PC-3 (cell line): Measurements from ENCODE around the gene PTPRB. TPM values are rescaled to one million over a fixed set of nuclear protein-coding genes. Genes with fewer than 3 reads are reported as not detected.

Experiments
- ATAC-seq: fragments of 200-7000 bp; cut with Tn5 transposase; 2 replicates; pipeline ENCODE4 v1.9.1; 2020; ENCODE audit warnings: mild to moderate bottlenecking, moderate library complexity
- BruUV-seq: library from RNA; stranded (reverse); fragments of 400-500 nt; replicated peaks from 2 replicates; lab custom pipeline; 2021; lab: Mats Ljungman, UMichigan
- CTCF ChIA-PET: fragments of 300-600 bp; sonication (Branson Sonifier 250); formaldehyde crosslinking; loops from one replicate; lab custom pipeline; 2022; ENCODE audit warnings: antibody characterized with exemption; lab: Charles Lee
- POLR2A ChIA-PET: fragments of 300-600 bp; sonication (Branson Sonifier 250); formaldehyde crosslinking; loops from one replicate; lab custom pipeline; 2022; ENCODE audit warnings: antibody characterized with exemption; ENCODE audit not compliant: unreplicated experiment; lab: Charles Lee
- DNase-seq: peaks from one replicate; pipeline ENCODE4 v3.0.0-alpha.2; 2015
- H2AFZ ChIP-seq: fragments of 300-600 bp; sonication (generic); 2 replicates; pipeline ENCODE4 v1.6.0; 2016; ENCODE audit warnings: antibody characterized with exemption, low read length
- H3F3A ChIP-seq: fragments of 300-600 bp; sonication (generic); one replicate; pipeline ENCODE4 v1.6.0; 2017; ENCODE audit warnings: antibody characterized with exemption, low read length, control low read depth, mild to moderate bottlenecking; ENCODE audit not compliant: unreplicated experiment
- H3K27ac ChIP-seq: fragments of 300-600 bp; sonication (generic); 2 replicates; pipeline ENCODE4 v1.5.1; 2016; ENCODE audit warnings: mild to moderate bottlenecking, low read length
- H3K27me3 ChIP-seq: fragments of 300-600 bp; sonication (generic); 2 replicates; pipeline ENCODE4 v1.6.1; 2016; ENCODE audit warnings: low read length, mixed read lengths
- H3K36me3 ChIP-seq: fragments of 300-600 bp; sonication (generic); 2 replicates; pipeline ENCODE4 v1.6.1; 2016; ENCODE audit warnings: low read depth, mixed run types, low read length, mixed read lengths
- H3K4me1 ChIP-seq: fragments of 300-600 bp; sonication (generic); 2 replicates; pipeline ENCODE4 v1.5.1; 2016; ENCODE audit warnings: low read length; ENCODE audit not compliant: insufficient read depth
- H3K4me2 ChIP-seq: fragments of 300-600 bp; sonication (generic); 2 replicates; pipeline ENCODE4 v1.6.0; 2016; ENCODE audit warnings: low read length
- H3K4me3 ChIP-seq: fragments of 300-600 bp; sonication (generic); 2 replicates; pipeline ENCODE4 v1.5.1; 2016; ENCODE audit warnings: mild to moderate bottlenecking, low read length, mixed read lengths
- H3K79me2 ChIP-seq: fragments of 300-600 bp; sonication (generic); 2 replicates; pipeline ENCODE4 v1.6.1; 2017; ENCODE audit warnings: low read length, mixed read lengths
- H3K9ac ChIP-seq: fragments of 300-600 bp; sonication (generic); 2 replicates; pipeline ENCODE4 v1.6.0; 2016; ENCODE audit warnings: mild to moderate bottlenecking, low read length
- H3K9me2 ChIP-seq: fragments of 300-600 bp; sonication (generic); replicated peaks from 2 replicates; pipeline ENCODE4 v1.6.1; 2016; ENCODE audit warnings: mixed run types, low read length, mixed read lengths
- H3K9me3 ChIP-seq: fragments of 300-600 bp; sonication (generic); 2 replicates; pipeline ENCODE4 v1.6.1; 2016; ENCODE audit warnings: low read length, mixed read lengths
- H4K20me1 ChIP-seq: fragments of 300-600 bp; sonication (generic); 2 replicates; pipeline ENCODE4 v1.6.1; 2016; ENCODE audit warnings: low read length, mixed read lengths
- EZH2 ChIP-seq: fragments of 300-600 bp; sonication (generic); IDR thresholded peaks from one replicate; pipeline ENCODE4 v1.6.1; 2017; ENCODE audit warnings: antibody characterized with exemption, mild to moderate bottlenecking, low read length; ENCODE audit not compliant: unreplicated experiment
- EZH2phosphoT487 ChIP-seq: fragments of 300-600 bp; sonication (generic); IDR thresholded peaks from 2 replicates; pipeline ENCODE4 v1.6.1; 2018; ENCODE audit warnings: mild to moderate bottlenecking, antibody characterized with exemption, low read length, borderline replicate concordance
- intact Hi-C: fragments of 100-400 bp; cut with micrococcal nuclease; formaldehyde crosslinking; loops from 2 replicates; pipeline ENCODE4 v1.9.0; 2023
- total RNA-seq: library from RNA; depleted of rRNA; stranded (reverse); fragments of >200 nt; gene quantifications from 2 replicates; pipeline ENCODE4 v1.2.3, GENCODE V29; 2014
- TF ChIP-seq, protein P1 (sequence below): fragments of 300-600 bp; sonication (generic); conservative IDR thresholded peaks from 2 replicates; pipeline ENCODE4 v1.5.1; 2017; ENCODE audit warnings: antibody characterized with exemption, low read depth, mild to moderate bottlenecking, low read length

PTPRB gene
- total RNA-seq, 1 experiment from 2014 or later: 0.66 TPM

DNA sequence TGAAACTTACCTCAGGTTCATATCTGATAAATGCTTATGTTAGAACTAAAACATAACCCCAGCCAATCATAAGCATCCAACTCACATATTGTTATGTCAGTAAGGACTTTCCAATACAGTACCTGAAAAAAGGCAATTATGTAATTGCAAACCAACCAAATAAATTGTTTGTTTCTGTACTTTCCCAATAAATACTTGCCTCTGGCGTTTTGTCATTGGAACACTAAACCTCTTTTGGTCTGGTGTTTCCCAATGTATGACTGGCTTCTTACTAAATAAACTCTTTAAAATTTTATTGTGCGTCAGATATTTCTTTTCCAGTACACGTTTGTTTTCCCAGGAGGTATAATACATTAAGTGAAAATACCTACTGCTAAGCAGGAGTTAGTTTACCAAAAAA, 6.7 kb upstream of the PTPRB start:
- no peak overlapping the region for H3K4me3 ChIP-seq
- peak; percentile 37 for ATAC-seq
- BruUV-seq: no TSS peak
- no peaks in the 10 kb centered on the region for H3K9me2 ChIP-seq
- H3F3A ChIP-seq: peaks cover 16% of the 10 kb centered on the region
- intact Hi-C loops: no loop called here
- H3K27ac ChIP-seq: peak overlapping the region; percentile 99
- no peak overlapping the region for H2AFZ ChIP-seq
- CTCF ChIA-PET: no interaction called here
- no peaks in the 10 kb centered on the region for H4K20me1 ChIP-seq
- H3K4me1 ChIP-seq: peaks cover 72% of the 10 kb centered on the region
- TF ChIP-seq EZH2 (no peak), EZH2phosphoT487 (no peak)
- TF ChIP-seq, protein P1, sequence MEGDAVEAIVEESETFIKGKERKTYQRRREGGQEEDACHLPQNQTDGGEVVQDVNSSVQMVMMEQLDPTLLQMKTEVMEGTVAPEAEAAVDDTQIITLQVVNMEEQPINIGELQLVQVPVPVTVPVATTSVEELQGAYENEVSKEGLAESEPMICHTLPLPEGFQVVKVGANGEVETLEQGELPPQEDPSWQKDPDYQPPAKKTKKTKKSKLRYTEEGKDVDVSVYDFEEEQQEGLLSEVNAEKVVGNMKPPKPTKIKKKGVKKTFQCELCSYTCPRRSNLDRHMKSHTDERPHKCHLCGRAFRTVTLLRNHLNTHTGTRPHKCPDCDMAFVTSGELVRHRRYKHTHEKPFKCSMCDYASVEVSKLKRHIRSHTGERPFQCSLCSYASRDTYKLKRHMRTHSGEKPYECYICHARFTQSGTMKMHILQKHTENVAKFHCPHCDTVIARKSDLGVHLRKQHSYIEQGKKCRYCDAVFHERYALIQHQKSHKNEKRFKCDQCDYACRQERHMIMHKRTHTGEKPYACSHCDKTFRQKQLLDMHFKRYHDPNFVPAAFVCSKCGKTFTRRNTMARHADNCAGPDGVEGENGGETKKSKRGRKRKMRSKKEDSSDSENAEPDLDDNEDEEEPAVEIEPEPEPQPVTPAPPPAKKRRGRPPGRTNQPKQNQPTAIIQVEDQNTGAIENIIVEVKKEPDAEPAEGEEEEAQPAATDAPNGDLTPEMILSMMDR: no peak
- no peaks in the 10 kb centered on the region for H3K79me2 ChIP-seq
- no peaks in the 10 kb centered on the region for H3K9me3 ChIP-seq
- H3K4me2 ChIP-seq: peak overlapping the region; percentile 79
- peak overlapping the region; percentile 87 for H3K9ac ChIP-seq
- H3K27me3 ChIP-seq: no peaks in the 10 kb centered on the region
- H3K36me3 ChIP-seq: no peaks in the 10 kb centered on the region
- DNase-seq: peak; percentile 97
- POLR2A ChIA-PET: no interaction called here

DNA sequence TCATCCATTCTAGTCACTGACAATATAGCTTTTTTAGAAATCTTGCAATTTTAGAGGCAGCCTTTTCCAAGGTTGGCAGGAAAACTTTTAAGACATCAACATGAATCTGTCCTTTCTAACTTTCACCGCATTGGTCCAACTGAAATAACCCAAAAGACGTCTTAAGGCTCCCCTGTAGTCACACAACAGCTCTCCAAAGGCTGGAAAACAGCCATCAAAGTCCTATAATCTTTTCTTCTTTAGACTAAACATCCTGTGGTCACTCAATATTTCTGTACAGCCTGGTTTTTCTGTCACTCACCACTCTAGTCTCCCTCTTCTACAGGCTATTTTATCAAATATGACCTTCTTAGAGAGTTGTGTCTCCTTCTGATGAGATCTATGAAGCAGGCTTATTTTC, 4.5 kb upstream of the PTPRB start:
- H4K20me1 ChIP-seq: no peaks in the 10 kb centered on the region
- H3K9me3 ChIP-seq: no peaks in the 10 kb centered on the region
- intact Hi-C loops: no loop called here
- H3K4me2 ChIP-seq: no peak overlapping the region
- CTCF ChIA-PET: no interaction called here
- H3K9me2 ChIP-seq: no peaks in the 10 kb centered on the region
- H2AFZ ChIP-seq: no peak overlapping the region
- H3K4me1 ChIP-seq: peaks cover 65% of the 10 kb centered on the region
- no TSS peak for BruUV-seq
- peaks cover 13% of the 10 kb centered on the region for H3F3A ChIP-seq
- H3K79me2 ChIP-seq: no peaks in the 10 kb centered on the region
- DNase-seq: no peak
- H3K36me3 ChIP-seq: no peaks in the 10 kb centered on the region
- no peak for TF ChIP-seq EZH2
- TF ChIP-seq, protein P1: no peak
- TF ChIP-seq EZH2phosphoT487: no peak
- no peak overlapping the region for H3K4me3 ChIP-seq
- no peak overlapping the region for H3K9ac ChIP-seq
- H3K27ac ChIP-seq: no peak overlapping the region
- POLR2A ChIA-PET: no interaction called here
- no peak for ATAC-seq
- no peaks in the 10 kb centered on the region for H3K27me3 ChIP-seq

GRCh38 chr12:70640901-70641300, 3.7 kb upstream of the PTPRB start:
- ChIA-PET CTCF (no interaction called here), POLR2A (no interaction called here)
- Histone ChIP-seq H3K4me1 (peaks cover 59% of the 10 kb centered on the region), H3K36me3 (no peaks in the 10 kb centered on the region), H3K9me3 (no peaks in the 10 kb centered on the region), H2AFZ (no peak overlapping the region), H3F3A (peaks cover 7% of the 10 kb centered on the region), H3K27me3 (no peaks in the 10 kb centered on the region), H4K20me1 (no peaks in the 10 kb centered on the region), H3K4me2 (no peak overlapping the region), H3K79me2 (no peaks in the 10 kb centered on the region), H3K27ac (no peak overlapping the region), H3K9ac (no peak overlapping the region), H3K9me2 (no peaks in the 10 kb centered on the region), H3K4me3 (no peak overlapping the region)
- no peak for DNase-seq
- ATAC-seq: no peak
- intact Hi-C loops: no loop called here
- TF ChIP-seq EZH2phosphoT487: no peak
- TF ChIP-seq, protein P1: no peak
- TF ChIP-seq EZH2: no peak
- BruUV-seq: no TSS peak
